BLaER1 (cell line): ENCODE data around the gene TCF21.

ENCODE experiments used
- H3K27ac ChIP-seq: shearing (Covaris generic); formaldehyde crosslinking; 2 replicates; pipeline ENCODE4 v1.8.1; 2022
- H3K27me3 ChIP-seq: shearing (Covaris generic); formaldehyde crosslinking; 2 replicates; pipeline ENCODE4 v1.8.1; 2022
- H3K36me3 ChIP-seq: shearing (Covaris generic); formaldehyde crosslinking; 2 replicates; pipeline ENCODE4 v1.8.1; 2022
- H3K4me1 ChIP-seq: shearing (Covaris generic); formaldehyde crosslinking; 2 replicates; pipeline ENCODE4 v1.8.1; 2022
- H3K4me2 ChIP-seq: shearing (Covaris generic); formaldehyde crosslinking; 2 replicates; pipeline ENCODE4 v1.8.1; 2022
- H3K4me3 ChIP-seq: shearing (Covaris generic); formaldehyde crosslinking; 2 replicates; pipeline ENCODE4 v1.8.1; 2022
- H3K9ac ChIP-seq: shearing (Covaris generic); formaldehyde crosslinking; 2 replicates; pipeline ENCODE4 v1.8.1; 2022
- H3K9me3 ChIP-seq: shearing (Covaris generic); formaldehyde crosslinking; 2 replicates; pipeline ENCODE4 v1.8.1; 2022
- H4K20me1 ChIP-seq: shearing (Covaris generic); formaldehyde crosslinking; 2 replicates; pipeline ENCODE4 v1.8.1; 2022
- Cebpa-rat ChIP-seq: shearing (Covaris generic); IDR thresholded peaks from 2 replicates; pipeline ENCODE4 v1.8.1; 2022

Gene TCF21

DNA sequence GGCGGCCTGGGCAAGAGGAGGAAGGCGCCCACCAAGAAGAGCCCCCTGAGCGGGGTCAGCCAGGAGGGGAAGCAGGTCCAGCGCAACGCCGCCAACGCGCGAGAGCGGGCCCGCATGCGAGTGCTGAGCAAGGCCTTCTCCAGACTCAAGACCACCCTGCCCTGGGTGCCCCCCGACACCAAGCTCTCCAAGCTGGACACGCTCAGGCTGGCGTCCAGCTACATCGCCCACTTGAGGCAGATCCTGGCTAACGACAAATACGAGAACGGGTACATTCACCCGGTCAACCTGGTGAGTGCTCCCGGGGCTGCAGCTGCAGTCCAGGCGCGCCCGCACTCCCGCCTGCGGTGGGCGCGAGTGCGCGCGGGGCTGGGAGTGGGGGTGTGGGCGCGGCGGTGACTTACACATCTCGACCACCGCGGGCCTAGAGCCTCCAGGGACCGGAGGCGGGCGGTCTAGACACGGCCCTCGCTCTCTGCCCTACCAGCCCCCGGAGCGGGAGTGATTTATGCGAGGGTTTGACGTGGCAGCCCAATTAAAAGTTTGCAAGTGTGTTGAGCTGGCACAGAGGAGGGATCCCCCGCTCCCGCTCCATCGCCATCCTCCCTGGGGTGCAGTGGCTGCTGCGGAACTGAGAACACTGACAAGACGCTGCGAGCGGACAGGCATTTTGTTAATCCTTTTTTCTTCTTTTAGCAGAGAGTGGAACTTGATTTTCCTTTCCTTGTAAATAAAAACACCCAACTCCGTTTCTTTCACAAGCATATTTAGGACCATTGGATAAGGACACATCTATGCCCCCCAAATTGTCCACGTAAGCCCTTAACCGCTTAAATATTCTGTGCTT lies 867 bp downstream of the TCF21 start:
- H3K27ac ChIP-seq: no peak overlapping the region
- no peak overlapping the region for H3K9ac ChIP-seq
- peaks cover 37% of the 10 kb centered on the region for H3K9me3 ChIP-seq
- H3K36me3 ChIP-seq: no peaks in the 10 kb centered on the region
- no peak overlapping the region for H3K4me2 ChIP-seq
- peaks cover 70% of the 10 kb centered on the region for H3K27me3 ChIP-seq
- H3K4me3 ChIP-seq: no peak overlapping the region
- no peaks in the 10 kb centered on the region for H3K4me1 ChIP-seq
- no peak for TF ChIP-seq Cebpa-rat
- no peaks in the 10 kb centered on the region; the same call in 1 of the 2 replicates for H4K20me1 ChIP-seq

DNA sequence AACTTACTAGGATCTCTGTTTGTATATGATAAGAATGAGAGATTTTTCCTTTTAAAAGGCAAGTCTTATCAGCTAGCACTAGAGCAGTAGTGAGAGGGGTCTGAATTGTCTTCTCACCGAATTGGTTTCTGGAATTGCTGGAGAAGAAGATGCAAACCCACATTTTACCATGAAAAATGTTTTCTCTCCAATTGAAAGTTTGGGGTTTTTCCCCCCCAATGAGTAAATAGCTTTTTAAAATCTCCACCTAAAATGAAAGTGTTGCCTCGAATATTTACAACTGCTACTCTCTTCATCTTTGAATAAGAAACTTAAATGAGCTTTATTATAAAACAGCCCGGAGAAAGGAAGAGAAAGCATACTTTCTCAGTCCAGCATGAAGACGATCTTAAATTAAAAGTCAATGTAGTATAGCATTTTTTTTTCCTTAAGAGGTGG lies 1.8 kb downstream of the TCF21 start:
- Histone ChIP-seq H3K9me3 (peaks cover 41% of the 10 kb centered on the region), H3K27me3 (peaks cover 79% of the 10 kb centered on the region), H3K4me3 (no peak overlapping the region), H3K36me3 (no peaks in the 10 kb centered on the region), H3K9ac (no peak overlapping the region), H3K27ac (no peak overlapping the region), H3K4me2 (no peak overlapping the region), H3K4me1 (no peaks in the 10 kb centered on the region), H4K20me1 (no peaks in the 10 kb centered on the region; the same call in 1 of the 2 replicates)
- TF ChIP-seq Cebpa-rat: no peak

DNA sequence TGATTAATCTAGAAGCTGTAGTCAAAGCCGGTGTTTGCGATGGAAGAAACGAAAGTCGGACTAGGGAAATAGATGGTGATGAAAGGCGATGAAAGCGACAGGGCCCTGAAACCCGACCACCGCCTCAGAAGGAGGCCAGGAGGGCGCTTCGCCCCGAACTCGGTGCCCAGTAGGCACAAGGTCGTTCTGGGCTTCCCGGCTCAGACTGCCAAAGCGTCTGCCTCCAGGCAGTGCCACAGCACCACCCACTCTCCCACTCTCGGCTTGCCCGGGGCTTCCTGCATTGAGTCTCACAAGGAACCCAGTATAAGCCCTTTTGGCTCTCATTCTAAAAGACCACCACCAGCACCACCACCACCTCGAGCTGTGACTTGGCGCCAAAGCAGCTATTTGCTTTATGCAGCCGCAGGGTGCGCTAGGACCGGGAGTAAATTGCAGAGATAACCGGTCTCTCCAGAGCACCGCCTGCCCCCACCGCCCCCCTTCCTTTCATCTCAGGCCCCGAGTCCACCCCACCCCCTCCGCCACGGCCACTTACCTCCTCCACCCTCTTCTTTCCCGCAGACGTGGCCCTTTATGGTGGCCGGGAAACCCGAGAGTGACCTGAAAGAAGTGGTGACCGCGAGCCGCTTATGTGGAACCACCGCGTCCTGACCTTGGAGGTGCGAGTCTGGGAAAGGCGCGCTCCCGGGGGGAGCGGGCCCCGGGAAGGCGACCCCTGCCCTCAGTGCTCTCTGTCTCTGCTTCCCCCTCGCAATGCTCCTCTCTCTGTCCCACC lies 2.4 kb downstream of the TCF21 start:
- no peaks in the 10 kb centered on the region; the same call in 1 of the 2 replicates for H4K20me1 ChIP-seq
- no peaks in the 10 kb centered on the region for H3K36me3 ChIP-seq
- peaks cover 85% of the 10 kb centered on the region for H3K27me3 ChIP-seq
- H3K4me1 ChIP-seq: no peaks in the 10 kb centered on the region
- no peak overlapping the region for H3K9ac ChIP-seq
- TF ChIP-seq Cebpa-rat: no peak
- peaks cover 44% of the 10 kb centered on the region for H3K9me3 ChIP-seq
- H3K4me2 ChIP-seq: no peak overlapping the region
- H3K4me3 ChIP-seq: no peak overlapping the region
- no peak overlapping the region for H3K27ac ChIP-seq

DNA sequence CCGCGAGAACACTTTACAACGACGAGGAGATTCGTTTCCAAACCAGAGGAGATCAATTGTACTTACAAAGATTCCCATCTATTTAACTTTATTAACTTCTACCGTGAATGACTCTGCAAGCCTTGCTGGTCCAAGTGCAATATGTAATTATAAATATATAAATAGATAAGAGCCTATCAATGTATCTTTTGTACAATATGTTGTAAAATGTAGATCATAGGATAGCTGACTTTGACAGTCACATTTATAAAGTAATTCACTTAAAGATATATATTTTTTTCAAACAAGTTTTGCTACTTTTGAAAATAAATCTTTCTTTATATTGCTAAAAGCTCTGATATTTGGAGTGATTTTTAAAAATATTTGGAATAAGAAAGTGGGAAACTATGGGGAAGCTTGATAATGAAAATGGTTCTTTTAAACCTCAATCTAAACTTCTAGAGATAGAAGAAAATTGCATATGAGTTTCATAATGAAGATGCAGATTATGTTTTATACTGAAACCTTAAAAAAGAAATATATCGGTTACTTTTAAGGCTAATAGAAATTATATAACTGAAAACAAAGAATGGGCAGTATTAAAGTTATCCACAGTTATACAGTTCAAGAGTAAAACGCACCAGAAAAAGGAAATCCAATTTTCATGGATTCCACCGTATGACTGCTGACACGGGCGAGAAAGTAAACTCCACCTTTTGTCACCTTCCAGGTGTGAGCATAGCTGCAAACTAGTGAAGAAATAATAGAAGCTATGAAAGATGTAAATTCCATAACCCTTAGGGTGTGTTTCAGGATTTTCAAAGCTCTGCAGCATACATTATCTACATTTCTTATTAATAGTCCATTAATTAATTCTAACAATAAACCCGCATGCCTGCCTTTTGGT lies 3.3 kb downstream of the TCF21 start:
- Histone ChIP-seq H3K27ac (no peak overlapping the region), H3K9ac (no peak overlapping the region)

DNA sequence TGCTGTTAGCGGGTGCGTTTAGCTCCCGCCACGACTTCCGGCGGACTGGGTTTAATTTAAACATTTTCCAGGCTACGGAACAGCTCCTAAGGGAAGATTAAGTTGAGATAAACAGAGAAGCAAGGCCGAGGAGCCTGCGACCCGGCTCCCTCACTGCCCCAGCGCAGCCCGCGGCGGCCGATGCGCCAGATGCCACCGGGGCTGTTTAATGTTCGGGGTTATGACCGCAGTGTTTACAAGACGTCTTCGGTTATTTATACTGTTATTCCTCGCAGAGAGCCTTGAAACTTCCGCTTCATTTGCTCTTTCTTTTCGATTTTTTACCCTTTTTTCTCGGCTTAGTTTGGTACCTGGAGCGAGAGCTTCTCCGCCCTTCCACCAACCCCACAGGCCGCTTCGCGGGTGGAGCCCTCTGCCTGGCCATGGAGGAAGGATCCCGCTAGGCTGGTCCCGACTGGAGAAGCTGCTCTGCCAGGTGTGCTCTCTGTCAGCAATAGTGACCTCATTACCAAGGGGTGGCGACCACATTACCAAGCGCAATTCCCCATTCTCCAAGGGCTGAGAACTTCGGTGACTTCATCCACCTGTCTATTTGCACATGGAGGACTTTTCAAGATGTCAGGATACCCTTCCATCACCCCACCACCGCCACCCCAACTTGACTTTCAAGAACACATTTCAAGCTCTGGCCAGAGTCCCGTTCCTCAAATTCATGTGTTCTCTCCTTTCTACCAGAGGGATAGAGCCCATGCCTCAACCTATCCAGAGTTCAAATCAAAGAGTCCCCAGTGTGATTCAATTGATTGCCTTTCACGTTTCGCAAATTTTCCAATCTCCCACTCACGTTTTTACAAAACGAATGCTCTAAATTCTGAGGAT lies 4.1 kb downstream of the TCF21 start:
- no peak for TF ChIP-seq Cebpa-rat
- H3K9me3 ChIP-seq: peaks cover 44% of the 10 kb centered on the region
- H3K27me3 ChIP-seq: peaks cover 84% of the 10 kb centered on the region
- H3K4me2 ChIP-seq: no peak overlapping the region
- H3K9ac ChIP-seq: no peak overlapping the region
- H3K36me3 ChIP-seq: no peaks in the 10 kb centered on the region
- H3K4me1 ChIP-seq: no peaks in the 10 kb centered on the region
- H4K20me1 ChIP-seq: no peaks in the 10 kb centered on the region; the same call in 1 of the 2 replicates
- H3K4me3 ChIP-seq: no peak overlapping the region; the same call in 1 of the 2 replicates
- no peak overlapping the region for H3K27ac ChIP-seq

More for the DNA sequence above, 3.3 kb downstream of the TCF21 start:
- Histone ChIP-seq H3K27me3 (peaks cover 87% of the 10 kb centered on the region), H4K20me1 (no peaks in the 10 kb centered on the region; the same call in 1 of the 2 replicates), H3K9me3 (peaks cover 44% of the 10 kb centered on the region), H3K4me2 (no peak overlapping the region), H3K4me1 (no peaks in the 10 kb centered on the region), H3K36me3 (no peaks in the 10 kb centered on the region), H3K4me3 (no peak overlapping the region)
- TF ChIP-seq Cebpa-rat: no peak

DNA sequence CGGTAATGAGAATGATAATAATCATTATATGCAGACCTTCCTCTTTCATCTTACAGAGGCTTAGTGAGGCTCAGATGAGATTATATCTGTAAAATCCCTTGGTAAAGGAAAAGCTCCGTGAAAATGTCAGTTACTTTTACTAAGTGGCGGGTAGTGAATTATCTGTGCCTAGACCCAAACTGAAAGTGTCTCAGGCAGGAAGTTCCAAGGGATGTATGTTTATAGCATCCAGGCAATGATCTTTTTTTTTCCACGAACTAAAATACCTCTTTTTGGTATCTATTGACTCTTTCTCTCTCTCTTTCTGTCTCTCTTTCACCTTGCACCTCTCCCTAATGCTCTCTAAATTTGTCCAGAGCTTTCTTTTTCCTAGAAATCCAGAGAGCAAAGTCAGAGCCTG lies 5.0 kb downstream of the TCF21 start:
- Histone ChIP-seq H3K4me1 (no peaks in the 10 kb centered on the region), H4K20me1 (no peaks in the 10 kb centered on the region; the same call in 1 of the 2 replicates), H3K9ac (no peak overlapping the region), H3K27me3 (peaks cover 76% of the 10 kb centered on the region), H3K4me3 (no peak overlapping the region), H3K36me3 (no peaks in the 10 kb centered on the region), H3K27ac (no peak overlapping the region), H3K9me3 (peaks cover 41% of the 10 kb centered on the region), H3K4me2 (no peak overlapping the region)
- TF ChIP-seq Cebpa-rat: no peak

DNA sequence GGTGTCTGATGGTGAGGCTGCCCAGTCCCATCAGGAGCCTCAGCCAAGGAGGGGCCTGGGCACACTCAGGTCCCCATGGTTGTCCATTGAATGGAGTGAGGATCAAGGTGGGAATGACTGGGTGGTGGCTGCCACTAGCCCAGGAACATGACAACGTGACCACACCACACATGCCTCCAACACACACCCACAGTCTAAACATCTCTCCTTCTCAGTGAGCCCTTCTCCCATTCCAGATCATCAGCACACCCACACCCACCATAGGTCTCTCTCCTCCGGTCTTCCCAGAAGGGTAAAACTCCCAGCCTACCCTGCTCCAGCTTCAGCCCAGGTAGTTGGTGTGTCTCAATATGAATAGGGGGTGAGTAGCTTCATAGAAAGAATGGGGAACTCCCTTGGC lies 5.5 kb downstream of the TCF21 start:
- Histone ChIP-seq H3K27me3 (peaks cover 72% of the 10 kb centered on the region), H3K4me3 (no peak overlapping the region), H3K9me3 (peaks cover 37% of the 10 kb centered on the region), H3K27ac (no peak overlapping the region), H3K4me1 (no peaks in the 10 kb centered on the region), H3K4me2 (no peak overlapping the region), H3K9ac (no peak overlapping the region), H4K20me1 (no peaks in the 10 kb centered on the region; the same call in 1 of the 2 replicates), H3K36me3 (no peaks in the 10 kb centered on the region)
- TF ChIP-seq Cebpa-rat: no peak

DNA sequence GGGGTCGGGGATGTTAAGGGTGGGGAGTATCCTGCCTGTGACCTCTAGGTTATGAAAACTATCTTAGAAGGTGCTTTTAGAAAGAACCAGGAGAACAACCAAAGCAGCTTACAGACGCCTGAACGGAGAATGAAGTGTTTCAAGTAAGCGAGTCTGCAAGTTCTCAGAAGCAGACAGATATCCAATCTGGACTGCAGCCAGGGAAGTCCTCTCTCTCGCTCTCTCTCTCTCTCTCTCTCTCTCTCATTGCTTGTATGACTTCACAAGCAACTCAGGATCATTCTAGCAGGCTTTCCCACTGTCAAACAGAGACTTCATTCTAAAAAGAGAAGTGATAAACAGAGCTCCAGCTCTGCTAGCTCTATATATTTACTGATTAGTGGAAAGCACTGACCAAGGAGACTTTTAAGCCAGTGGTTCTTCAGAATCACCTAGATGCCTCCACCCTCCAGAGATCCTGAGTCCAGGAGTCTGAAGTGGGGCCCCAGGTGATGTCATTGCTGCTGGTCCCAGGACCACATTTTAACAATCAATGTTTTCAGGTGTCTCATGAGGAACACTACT lies 6.0 kb downstream of the TCF21 start:
- H3K27ac ChIP-seq: no peak overlapping the region
- H3K9ac ChIP-seq: no peak overlapping the region
- TF ChIP-seq Cebpa-rat: no peak
- no peaks in the 10 kb centered on the region for H3K36me3 ChIP-seq
- H3K27me3 ChIP-seq: peaks cover 67% of the 10 kb centered on the region
- H3K4me3 ChIP-seq: no peak overlapping the region
- no peaks in the 10 kb centered on the region for H3K4me1 ChIP-seq
- H3K4me2 ChIP-seq: no peak overlapping the region
- H3K9me3 ChIP-seq: peaks cover 32% of the 10 kb centered on the region
- H4K20me1 ChIP-seq: no peaks in the 10 kb centered on the region; the same call in 1 of the 2 replicates
